Prostate gland (tissue), 2 donors: ENCODE measurements around the gene HSF5. TPM values are rescaled to one million over a fixed set of nuclear protein-coding genes. Genes with fewer than 3 reads are reported as not detected.

Source experiments
- DNase-seq: peaks from one replicate; pipeline ENCODE4 v3.0.0-alpha.2; 2019; ENCODE audit warnings: low spot score
- H3K27ac ChIP-seq, 2 donors: fragments of 200-600 bp; sonication (generic); 2 replicates each; pipeline ENCODE4 v1.5.1; 2017 to 2019
- H3K27me3 ChIP-seq: fragments of 200-600 bp; sonication (generic); replicated peaks from 2 replicates; pipeline ENCODE4 v1.5.1; 2019; ENCODE audit not compliant: insufficient read depth
- H3K36me3 ChIP-seq, 2 donors: fragments of 200-600 bp; sonication (generic); 1 replicate in 1 of 2; 2 replicates in 1 of 2; pipeline versions ENCODE4 v1.5.1 to v1.8.1; 2017 to 2019
- H3K4me1 ChIP-seq: fragments of 200-600 bp; sonication (generic); replicated peaks from 2 replicates; pipeline ENCODE4 v1.5.1; 2019
- H3K4me3 ChIP-seq, 2 donors: fragments of 200-600 bp; sonication (generic); 2 replicates each; pipeline ENCODE4 v1.5.1; 2017 to 2019
- H3K9me3 ChIP-seq: fragments of 200-600 bp; sonication (generic); 2 replicates; pipeline ENCODE4 v1.5.1; 2017
- POLR2A ChIP-seq: fragments of 450-650 bp; IDR thresholded peaks from one replicate; pipeline ENCODE4 v1.6.1; 2016; ENCODE audit warnings: antibody characterized with exemption, mild to moderate bottlenecking
- POLR2AphosphoS5 ChIP-seq: sonication (generic); formaldehyde crosslinking; IDR thresholded peaks from one replicate; pipeline ENCODE4 v1.6.1; 2017; ENCODE audit warnings: antibody characterized with exemption
- WGBS: methylation state at CpG from one replicate; pipeline ENCODE4 v1.1.5; 2018; 5-methylcytosine and 5-hydroxymethylcytosine counted together
- intact Hi-C: fragments of 100-400 bp; cut with DNase I; formaldehyde crosslinking; loops from one replicate; pipeline ENCODE4 v1.14.2; 2022
- total RNA-seq, 2 donors: library from RNA; depleted of rRNA; stranded (reverse); fragments of >200 nt; gene quantifications; one replicate each; pipeline ENCODE4 v1.1.0, GENCODE V29; 2016
- TF ChIP-seq, protein P1 (sequence below), 4 experiments: fragments of 200-600 bp in 2 of 4; fragments of 450-650 bp in 2 of 4; sonication (generic) in 2 of 4; IDR thresholded peaks; 1 replicate in 3 of 4; 2 replicates in 1 of 4; pipeline ENCODE4 v1.5.1; 2016 to 2019; ENCODE audit warnings: antibody characterized with exemption in 4 of 4, mild to moderate bottlenecking in 2 of 4, moderate library complexity in 2 of 4

HSF5 gene
- total RNA-seq, 2 donors from 2014 or later = 11.5 TPM; not detected in 1

DNA sequence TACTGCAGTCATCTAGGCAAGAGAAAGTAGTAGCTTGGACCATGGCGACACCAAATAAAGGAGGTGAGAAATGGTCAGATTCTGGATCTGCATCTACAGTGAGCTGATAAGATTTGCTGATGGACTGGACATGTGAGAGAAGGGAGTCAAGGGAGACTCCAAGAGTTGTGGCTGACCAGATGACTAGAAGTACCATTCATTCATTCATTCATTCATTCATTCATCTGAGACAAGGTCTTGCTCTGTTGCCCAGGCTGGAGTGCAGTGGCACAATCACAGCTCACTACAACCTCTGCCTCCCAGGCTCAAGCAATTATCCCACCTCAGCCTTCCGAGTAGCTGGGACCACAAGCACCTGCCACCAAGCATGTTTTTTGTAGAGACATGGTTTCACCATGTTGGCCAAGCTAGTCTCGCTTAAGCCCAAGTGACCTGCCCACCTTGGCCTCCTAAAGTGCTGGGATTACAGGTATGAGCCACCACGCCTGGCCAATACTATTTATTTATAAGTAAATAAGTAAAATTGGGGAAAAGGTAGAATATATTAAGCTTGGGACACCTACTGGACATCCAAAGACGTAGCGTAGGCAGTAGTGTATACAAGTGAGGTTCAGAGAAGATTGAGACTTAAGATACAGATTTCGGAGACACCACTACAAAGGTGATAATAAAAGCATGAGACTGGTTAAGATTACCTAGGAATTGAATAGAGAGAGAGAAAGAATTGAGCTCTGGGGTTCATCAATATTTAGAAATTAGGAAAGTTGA is 55.2 kb downstream of the HSF5 start:
- H3K36me3 ChIP-seq = no peaks in the 10 kb centered on the region
- no peak overlapping the region for H3K27ac ChIP-seq
- H3K4me1 ChIP-seq = no peaks in the 10 kb centered on the region
- 84% methylated on average over 7 of the region's 7 CpGs for WGBS
- no peaks in the 10 kb centered on the region for H3K9me3 ChIP-seq
- no peaks in the 10 kb centered on the region for H3K27me3 ChIP-seq
- no peak overlapping the region for H3K4me3 ChIP-seq
- intact Hi-C loops = no loop called here
- TF ChIP-seq, protein P1, sequence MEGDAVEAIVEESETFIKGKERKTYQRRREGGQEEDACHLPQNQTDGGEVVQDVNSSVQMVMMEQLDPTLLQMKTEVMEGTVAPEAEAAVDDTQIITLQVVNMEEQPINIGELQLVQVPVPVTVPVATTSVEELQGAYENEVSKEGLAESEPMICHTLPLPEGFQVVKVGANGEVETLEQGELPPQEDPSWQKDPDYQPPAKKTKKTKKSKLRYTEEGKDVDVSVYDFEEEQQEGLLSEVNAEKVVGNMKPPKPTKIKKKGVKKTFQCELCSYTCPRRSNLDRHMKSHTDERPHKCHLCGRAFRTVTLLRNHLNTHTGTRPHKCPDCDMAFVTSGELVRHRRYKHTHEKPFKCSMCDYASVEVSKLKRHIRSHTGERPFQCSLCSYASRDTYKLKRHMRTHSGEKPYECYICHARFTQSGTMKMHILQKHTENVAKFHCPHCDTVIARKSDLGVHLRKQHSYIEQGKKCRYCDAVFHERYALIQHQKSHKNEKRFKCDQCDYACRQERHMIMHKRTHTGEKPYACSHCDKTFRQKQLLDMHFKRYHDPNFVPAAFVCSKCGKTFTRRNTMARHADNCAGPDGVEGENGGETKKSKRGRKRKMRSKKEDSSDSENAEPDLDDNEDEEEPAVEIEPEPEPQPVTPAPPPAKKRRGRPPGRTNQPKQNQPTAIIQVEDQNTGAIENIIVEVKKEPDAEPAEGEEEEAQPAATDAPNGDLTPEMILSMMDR (IDR thresholded peaks at IDR 0.05) = no peak
- TF ChIP-seq POLR2A (no peak), POLR2AphosphoS5 (no peak)
- no peak for DNase-seq

DNA sequence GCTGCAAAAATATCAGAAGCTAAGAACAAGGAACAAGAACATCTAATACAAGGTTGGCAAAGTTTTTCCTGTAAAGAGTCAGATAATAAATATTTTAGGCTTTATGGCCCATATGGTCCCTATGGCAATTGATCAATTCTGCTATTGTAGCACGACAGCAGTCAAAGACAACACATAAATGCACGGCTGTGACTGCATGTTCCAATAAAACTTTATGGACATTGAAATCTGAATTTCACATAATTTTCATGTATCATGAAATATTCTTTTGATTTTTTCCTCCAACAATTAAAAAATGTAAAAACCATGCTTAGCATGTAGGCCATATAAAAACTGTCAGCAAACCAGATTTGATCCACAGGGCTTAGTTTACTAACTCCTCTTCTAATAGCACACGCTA is 60.4 kb downstream of the HSF5 start:
- intact Hi-C loops = no loop called here
- H3K27ac ChIP-seq = no peak overlapping the region

DNA sequence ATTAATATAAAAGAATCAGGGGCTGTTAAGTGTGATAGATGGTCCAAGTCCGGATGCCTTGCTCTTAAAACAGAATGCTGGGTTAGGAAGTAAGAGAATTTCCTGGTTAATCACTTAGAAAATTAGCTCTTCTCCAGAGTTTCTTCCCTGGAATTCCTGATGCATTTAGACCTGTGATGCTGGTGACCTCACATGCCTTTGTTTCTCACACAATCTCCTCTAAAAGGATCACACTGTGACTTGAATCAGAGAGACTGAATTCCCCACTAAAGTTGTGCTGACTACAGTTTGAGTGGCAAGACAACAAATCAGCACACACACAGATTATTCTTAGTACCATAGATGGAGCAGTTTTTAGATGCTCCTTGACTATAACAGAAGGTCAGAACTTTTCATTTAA is 66.5 kb downstream of the HSF5 start:
- TF ChIP-seq POLR2A (no peak), POLR2AphosphoS5 (no peak)
- TF ChIP-seq, protein P1 (IDR thresholded peaks at IDR 0.05) = no peak
- H3K27ac ChIP-seq = no peak overlapping the region
- no peaks in the 10 kb centered on the region for H3K9me3 ChIP-seq
- no peak for DNase-seq
- WGBS = 76% methylated on average over 1 of the region's 1 CpG
- no peaks in the 10 kb centered on the region for H3K4me1 ChIP-seq
- no peak overlapping the region for H3K4me3 ChIP-seq
- no peaks in the 10 kb centered on the region for H3K27me3 ChIP-seq
- no peaks in the 10 kb centered on the region for H3K36me3 ChIP-seq
- intact Hi-C loops = no loop called here

More for the DNA sequence above, 60.4 kb downstream of the HSF5 start:
- Histone ChIP-seq H3K4me1 (no peaks in the 10 kb centered on the region), H3K36me3 (no peaks in the 10 kb centered on the region), H3K4me3 (no peak overlapping the region), H3K27me3 (no peaks in the 10 kb centered on the region), H3K9me3 (no peaks in the 10 kb centered on the region)
- DNase-seq = no peak
- 77% methylated on average over 3 of the region's 3 CpGs for WGBS
- TF ChIP-seq POLR2AphosphoS5 (no peak), POLR2A (no peak)
- TF ChIP-seq, protein P1 (IDR thresholded peaks at IDR 0.05) = no peak

DNA sequence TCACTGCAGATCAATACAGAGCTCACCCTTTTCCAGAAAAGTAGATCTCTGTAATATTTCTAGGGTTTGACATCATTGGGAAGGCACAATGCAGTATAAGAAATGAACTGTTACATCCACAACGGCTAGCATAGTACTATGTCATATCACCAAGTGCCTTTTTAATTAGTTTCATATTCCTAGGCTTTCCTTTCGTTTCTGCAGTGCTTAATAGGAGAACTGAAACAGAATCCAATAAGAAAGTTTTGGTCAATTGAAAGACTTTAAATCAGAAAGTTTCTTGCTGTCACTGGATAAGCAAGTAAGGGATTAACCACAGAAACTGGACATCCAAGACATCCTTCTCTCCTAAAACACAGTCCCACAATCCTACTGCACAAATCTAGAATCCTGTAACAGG is 67.4 kb downstream of the HSF5 start:
- intact Hi-C loops = no loop called here
- Histone ChIP-seq H3K4me3 (no peak overlapping the region), H3K27ac (no peak overlapping the region), H3K4me1 (no peaks in the 10 kb centered on the region), H3K36me3 (no peaks in the 10 kb centered on the region), H3K27me3 (no peaks in the 10 kb centered on the region), H3K9me3 (no peaks in the 10 kb centered on the region)
- TF ChIP-seq POLR2AphosphoS5 = no peak
- no peak for TF ChIP-seq POLR2A
- TF ChIP-seq, protein P1 (IDR thresholded peaks at IDR 0.05) = no peak
- 73% methylated on average over 2 of the region's 2 CpGs for WGBS
- DNase-seq = no peak
